Thyroid gland (tissue), 4 donors: Measurements from ENCODE around the gene CNTNAP5.

Experiments
- POLR2A ChIP-seq, 2 donors: fragments of 450-650 bp; IDR thresholded peaks; one replicate each; pipeline ENCODE4 v1.6.1; 2017; ENCODE audit warnings: antibody characterized with exemption in 2 of 2, mild to moderate bottlenecking in 2 of 2, moderate library complexity in 1 of 2
- TF ChIP-seq, protein P1 (sequence below), 6 experiments: fragments of 200-600 bp in 3 of 6; fragments of 450-650 bp in 3 of 6; sonication (generic) in 3 of 6; IDR thresholded peaks; one replicate each; pipeline ENCODE4 v1.5.1; 2016 to 2019; ENCODE audit warnings: antibody characterized with exemption in 6 of 6, mild to moderate bottlenecking in 2 of 6, inconsistent platforms in 1 of 6, moderate library complexity in 1 of 6

DNA sequence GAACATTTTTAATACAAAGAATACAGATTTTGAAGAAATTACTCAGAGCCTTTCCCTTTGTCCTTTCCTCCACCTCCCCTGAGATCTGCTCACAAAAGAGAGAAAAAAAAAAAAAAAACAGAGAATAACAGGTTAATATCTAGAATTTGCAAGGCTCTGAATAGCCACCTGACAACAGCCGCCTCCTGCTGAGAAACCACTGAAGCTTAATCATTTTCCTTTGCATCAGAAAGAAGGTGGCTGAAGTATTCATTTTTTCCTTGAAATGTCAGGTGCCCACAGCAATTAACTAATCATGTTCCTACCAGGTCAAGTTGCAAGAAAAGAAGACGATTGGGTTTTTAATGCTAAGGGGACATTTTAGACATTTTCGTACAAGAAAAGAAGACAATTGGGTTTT is 21.2 kb downstream of the CNTNAP5 start:
- TF ChIP-seq, protein P1, sequence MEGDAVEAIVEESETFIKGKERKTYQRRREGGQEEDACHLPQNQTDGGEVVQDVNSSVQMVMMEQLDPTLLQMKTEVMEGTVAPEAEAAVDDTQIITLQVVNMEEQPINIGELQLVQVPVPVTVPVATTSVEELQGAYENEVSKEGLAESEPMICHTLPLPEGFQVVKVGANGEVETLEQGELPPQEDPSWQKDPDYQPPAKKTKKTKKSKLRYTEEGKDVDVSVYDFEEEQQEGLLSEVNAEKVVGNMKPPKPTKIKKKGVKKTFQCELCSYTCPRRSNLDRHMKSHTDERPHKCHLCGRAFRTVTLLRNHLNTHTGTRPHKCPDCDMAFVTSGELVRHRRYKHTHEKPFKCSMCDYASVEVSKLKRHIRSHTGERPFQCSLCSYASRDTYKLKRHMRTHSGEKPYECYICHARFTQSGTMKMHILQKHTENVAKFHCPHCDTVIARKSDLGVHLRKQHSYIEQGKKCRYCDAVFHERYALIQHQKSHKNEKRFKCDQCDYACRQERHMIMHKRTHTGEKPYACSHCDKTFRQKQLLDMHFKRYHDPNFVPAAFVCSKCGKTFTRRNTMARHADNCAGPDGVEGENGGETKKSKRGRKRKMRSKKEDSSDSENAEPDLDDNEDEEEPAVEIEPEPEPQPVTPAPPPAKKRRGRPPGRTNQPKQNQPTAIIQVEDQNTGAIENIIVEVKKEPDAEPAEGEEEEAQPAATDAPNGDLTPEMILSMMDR (IDR thresholded peaks at IDR 0.05), result no peak
- no peak for TF ChIP-seq POLR2A (IDR thresholded peaks at IDR 0.05)
